Nephron (organoid): ENCODE results near the gene ACTA1.

Experiments used
- H3K27ac Mint-ChIP-seq, 3 experiments: 2 replicates each; pipeline ENCODE4 v1.8.0; 2020; ENCODE audit warnings: mixed read lengths in 3 of 3, mild to moderate bottlenecking in 2 of 3, moderate library complexity in 1 of 3
- H3K27me3 Mint-ChIP-seq: 2 replicates; pipeline ENCODE4 v1.8.0; 2021; ENCODE audit warnings: low read depth, mild to moderate bottlenecking, moderate library complexity, mixed read lengths
- H3K36me3 Mint-ChIP-seq: 2 replicates; pipeline ENCODE4 v1.8.0; 2020; ENCODE audit warnings: low read depth, mixed read lengths
- H3K4me1 Mint-ChIP-seq: 2 replicates; pipeline ENCODE4 v1.8.0; 2020; ENCODE audit warnings: mixed read lengths
- H3K4me3 Mint-ChIP-seq, 3 experiments: 2 replicates each; pipeline ENCODE4 v1.8.0; 2020; ENCODE audit warnings: mild to moderate bottlenecking in 3 of 3, mixed read lengths in 3 of 3, moderate library complexity in 2 of 3
- H3K9me3 Mint-ChIP-seq: 2 replicates; pipeline ENCODE4 v1.8.0; 2020; ENCODE audit warnings: mixed read lengths
- TF ChIP-seq, protein P1 (sequence below), 3 experiments: fragments of 200-600 bp; sonication (generic); IDR thresholded peaks; one replicate each; pipeline ENCODE4 v1.5.0; 2021; ENCODE audit warnings: antibody characterized with exemption in 3 of 3; ENCODE audit not compliant: unreplicated experiment in 3 of 3

ACTA1 gene

DNA sequence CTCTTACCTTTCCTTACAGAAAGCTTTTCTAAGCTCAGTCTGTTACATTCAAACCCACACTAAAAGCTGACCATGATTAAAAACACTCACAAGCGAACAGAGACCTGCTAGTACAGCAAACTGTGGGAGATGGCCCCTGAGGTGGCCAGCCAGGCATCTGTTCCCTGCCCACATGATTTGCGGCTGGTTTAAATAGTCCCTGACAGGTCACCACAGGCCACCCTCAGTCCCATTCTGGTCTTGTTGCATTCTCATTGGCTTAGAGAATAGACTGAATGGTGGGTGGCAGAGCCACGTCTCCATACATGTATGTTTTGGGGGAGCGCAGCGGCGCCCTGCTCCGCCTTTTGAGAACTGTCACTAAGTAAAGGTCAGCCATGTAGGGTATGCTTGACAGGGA is 2.3 kb upstream of the ACTA1 start:
- Mint-ChIP-seq H3K36me3 (peaks cover 24% of the 10 kb centered on the region), H3K4me3 (peak overlapping the region in 1 of 3 experiments; percentile 34), H3K9me3 (peaks cover 1% of the 10 kb centered on the region), H3K27me3 (peaks cover 57% of the 10 kb centered on the region), H3K4me1 (peaks cover 36% of the 10 kb centered on the region), H3K27ac (peak overlapping the region in 2 of 3 experiments; percentile 11 to 13)
- TF ChIP-seq, protein P1, sequence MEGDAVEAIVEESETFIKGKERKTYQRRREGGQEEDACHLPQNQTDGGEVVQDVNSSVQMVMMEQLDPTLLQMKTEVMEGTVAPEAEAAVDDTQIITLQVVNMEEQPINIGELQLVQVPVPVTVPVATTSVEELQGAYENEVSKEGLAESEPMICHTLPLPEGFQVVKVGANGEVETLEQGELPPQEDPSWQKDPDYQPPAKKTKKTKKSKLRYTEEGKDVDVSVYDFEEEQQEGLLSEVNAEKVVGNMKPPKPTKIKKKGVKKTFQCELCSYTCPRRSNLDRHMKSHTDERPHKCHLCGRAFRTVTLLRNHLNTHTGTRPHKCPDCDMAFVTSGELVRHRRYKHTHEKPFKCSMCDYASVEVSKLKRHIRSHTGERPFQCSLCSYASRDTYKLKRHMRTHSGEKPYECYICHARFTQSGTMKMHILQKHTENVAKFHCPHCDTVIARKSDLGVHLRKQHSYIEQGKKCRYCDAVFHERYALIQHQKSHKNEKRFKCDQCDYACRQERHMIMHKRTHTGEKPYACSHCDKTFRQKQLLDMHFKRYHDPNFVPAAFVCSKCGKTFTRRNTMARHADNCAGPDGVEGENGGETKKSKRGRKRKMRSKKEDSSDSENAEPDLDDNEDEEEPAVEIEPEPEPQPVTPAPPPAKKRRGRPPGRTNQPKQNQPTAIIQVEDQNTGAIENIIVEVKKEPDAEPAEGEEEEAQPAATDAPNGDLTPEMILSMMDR (IDR thresholded peaks at IDR 0.05; ENCODE audit: unreplicated experiment in 3 of 3): no peak

DNA sequence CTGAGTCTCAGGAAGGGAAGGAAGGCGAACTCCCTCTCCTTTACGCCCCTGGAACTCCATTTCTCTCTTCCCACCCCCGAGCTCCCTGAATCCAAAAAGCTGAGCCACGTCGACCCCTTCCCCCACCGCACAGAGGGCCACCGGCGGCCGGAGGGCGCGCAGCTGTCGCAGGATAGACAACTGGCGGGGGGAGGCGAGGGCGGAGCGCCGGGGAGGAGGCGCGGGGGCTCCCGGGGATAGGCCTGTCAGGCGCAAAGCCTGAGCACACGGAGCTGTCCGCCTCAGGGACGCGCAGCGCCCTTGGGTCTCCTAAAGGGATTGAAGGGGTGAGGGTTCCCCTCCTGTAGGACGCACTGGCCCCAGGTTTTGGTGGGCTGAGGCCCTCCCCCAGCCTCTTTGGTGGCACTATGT is 752 bp upstream of the ACTA1 start:
- H3K27ac Mint-ChIP-seq: peak overlapping the region in 2 of 3 experiments; percentile 62 to 79
- peaks cover 31% of the 10 kb centered on the region for H3K4me1 Mint-ChIP-seq
- peaks cover 4% of the 10 kb centered on the region for H3K9me3 Mint-ChIP-seq
- H3K4me3 Mint-ChIP-seq: peak overlapping the region; percentile 61 to 80 (median 73)
- peaks cover 15% of the 10 kb centered on the region for H3K36me3 Mint-ChIP-seq
- H3K27me3 Mint-ChIP-seq: peaks cover 67% of the 10 kb centered on the region
- TF ChIP-seq, protein P1 (IDR thresholded peaks at IDR 0.05; ENCODE audit: unreplicated experiment in 3 of 3): no peak

DNA sequence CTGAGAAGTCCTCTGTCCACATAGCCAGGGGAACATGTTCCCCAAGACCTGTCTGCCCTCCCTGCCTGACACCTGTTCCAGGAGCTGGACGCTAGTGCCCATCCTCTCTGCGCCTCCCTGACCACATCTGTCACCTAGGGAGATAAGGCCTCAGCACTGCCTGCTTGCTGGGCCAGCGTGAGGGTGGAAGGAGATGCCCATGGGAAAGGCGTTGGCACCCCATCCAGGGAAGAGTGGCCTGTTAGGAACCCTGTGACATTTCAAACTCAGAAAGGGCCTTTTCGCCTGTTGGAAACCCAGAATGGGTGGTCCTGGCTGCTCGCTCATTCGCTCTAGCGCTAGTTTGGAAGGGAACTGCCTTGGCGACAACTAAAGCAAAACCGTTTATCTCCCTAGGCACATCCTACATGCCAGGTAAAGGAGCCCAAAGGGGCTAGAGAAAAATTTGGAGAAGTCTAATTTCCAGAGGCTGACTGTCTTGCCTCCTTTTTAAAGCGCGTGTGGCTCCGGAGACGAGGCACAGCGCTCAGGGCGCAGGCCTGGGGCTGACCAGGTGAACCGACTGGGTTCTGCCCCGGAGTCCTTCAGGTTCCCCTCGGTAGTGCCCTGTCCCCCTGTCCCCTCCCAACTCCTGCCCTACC is 410 bp downstream of the ACTA1 start:
- Mint-ChIP-seq H3K9me3 (peaks cover 4% of the 10 kb centered on the region), H3K27ac (no peak overlapping the region), H3K36me3 (peaks cover 10% of the 10 kb centered on the region), H3K4me1 (peaks cover 31% of the 10 kb centered on the region), H3K4me3 (peak overlapping the region in 2 of 3 experiments; percentile 75 to 81), H3K27me3 (peaks cover 73% of the 10 kb centered on the region)
- TF ChIP-seq, protein P1 (IDR thresholded peaks at IDR 0.05; ENCODE audit: unreplicated experiment in 3 of 3): no peak

DNA sequence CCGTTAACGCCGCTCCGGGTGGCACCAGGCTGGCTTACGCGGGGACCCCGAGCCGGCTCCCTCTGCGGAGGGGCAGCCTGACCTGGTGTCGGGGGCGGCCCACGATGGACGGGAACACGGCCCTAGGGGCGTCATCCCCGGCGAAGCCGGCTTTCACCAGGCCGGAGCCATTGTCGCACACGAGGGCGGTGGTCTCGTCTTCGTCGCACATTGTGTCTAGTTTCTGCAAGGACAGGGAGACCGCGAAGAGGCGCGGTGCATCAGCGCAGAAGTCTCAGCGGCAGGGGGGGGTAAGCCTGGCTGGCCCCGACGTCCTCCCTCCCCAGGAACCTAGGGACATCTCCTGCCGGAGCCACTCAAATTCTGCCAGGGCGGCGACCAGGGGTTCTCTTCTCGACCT is 989 bp downstream of the ACTA1 start:
- TF ChIP-seq, protein P1 (IDR thresholded peaks at IDR 0.05; ENCODE audit: unreplicated experiment in 3 of 3): no peak
- H3K4me3 Mint-ChIP-seq: peak overlapping the region in 2 of 3 experiments; percentile 75 to 81
- peaks cover 78% of the 10 kb centered on the region for H3K27me3 Mint-ChIP-seq
- H3K9me3 Mint-ChIP-seq: peaks cover 4% of the 10 kb centered on the region
- peaks cover 6% of the 10 kb centered on the region for H3K36me3 Mint-ChIP-seq
- peaks cover 31% of the 10 kb centered on the region for H3K4me1 Mint-ChIP-seq
- no peak overlapping the region for H3K27ac Mint-ChIP-seq

DNA sequence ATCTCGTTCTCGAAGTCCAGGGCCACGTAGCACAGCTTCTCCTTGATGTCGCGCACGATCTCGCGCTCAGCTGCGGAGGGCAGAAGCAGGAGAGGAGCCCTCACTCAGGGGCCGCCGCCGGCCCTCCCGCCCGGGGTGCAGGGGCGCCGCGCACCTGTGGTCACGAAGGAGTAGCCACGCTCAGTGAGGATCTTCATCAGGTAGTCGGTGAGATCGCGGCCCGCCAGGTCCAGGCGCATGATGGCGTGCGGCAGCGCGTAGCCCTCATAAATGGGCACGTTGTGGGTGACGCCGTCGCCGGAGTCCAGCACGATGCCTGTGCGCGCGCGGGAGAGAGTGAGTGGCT is 1.8 kb downstream of the ACTA1 start:
- TF ChIP-seq, protein P1 (IDR thresholded peaks at IDR 0.05; ENCODE audit: unreplicated experiment in 3 of 3): no peak
- Mint-ChIP-seq H3K9me3 (peaks cover 4% of the 10 kb centered on the region), H3K27me3 (peaks cover 83% of the 10 kb centered on the region), H3K27ac (no peak overlapping the region), H3K36me3 (peaks cover 6% of the 10 kb centered on the region), H3K4me3 (peak overlapping the region in 2 of 3 experiments; percentile 40 to 81), H3K4me1 (peaks cover 31% of the 10 kb centered on the region)
